HG03139 (cell line): Measurements from ENCODE around the gene CHPF.

Experiments
- ATAC-seq: cut with Tn5 transposase; IDR thresholded peaks from one replicate; pipeline ENCODE4 v1.9.1; 2021; ENCODE audit not compliant: unreplicated experiment

The CHPF gene

DNA sequence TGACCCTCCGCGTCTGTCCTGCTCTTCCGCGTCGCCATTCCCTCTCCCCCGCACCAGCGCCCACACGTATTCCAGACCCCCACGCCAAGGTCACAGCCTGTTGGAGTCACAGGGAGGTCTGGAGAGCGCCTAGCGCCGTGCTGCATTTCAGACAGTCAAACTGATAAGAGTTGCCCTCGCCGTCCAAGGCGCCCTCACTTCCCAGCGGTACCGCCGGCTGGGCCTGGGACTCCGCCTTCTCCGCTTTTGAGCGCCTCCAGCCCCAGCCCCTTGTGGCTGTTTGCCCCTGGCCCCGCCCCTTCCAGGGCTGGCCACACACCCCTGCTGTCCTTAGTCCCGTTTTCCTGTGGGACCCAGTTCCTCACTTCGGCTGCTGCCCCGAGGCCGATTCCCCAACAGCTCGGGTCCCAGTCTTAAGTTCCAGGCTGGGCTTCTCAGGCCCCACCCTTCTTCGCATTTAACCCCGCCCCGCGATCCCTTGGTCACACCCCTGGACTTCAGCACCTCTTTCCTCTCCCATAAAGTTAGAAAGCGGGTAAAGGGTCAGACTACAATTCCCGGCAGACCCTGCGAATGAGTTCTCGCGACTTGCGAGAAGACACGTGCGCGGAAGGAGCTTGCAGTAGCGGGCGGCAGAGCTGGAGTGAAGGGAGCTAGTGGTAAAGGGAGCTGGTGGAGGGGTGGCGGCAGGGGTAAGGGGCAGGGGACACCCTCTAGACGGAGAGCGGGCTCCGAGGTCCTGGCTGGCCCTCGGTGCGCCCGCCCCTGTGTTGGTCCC is 45.1 kb downstream of the CHPF start, which contains the start of gene GMPPA:
Gene GMPPA, plus strand, starts transcription at position 612 of the 778 bp plus-strand sequence. CDS start 1,085 bp downstream, outside the sequence.
- peak; percentile 93 for ATAC-seq

DNA sequence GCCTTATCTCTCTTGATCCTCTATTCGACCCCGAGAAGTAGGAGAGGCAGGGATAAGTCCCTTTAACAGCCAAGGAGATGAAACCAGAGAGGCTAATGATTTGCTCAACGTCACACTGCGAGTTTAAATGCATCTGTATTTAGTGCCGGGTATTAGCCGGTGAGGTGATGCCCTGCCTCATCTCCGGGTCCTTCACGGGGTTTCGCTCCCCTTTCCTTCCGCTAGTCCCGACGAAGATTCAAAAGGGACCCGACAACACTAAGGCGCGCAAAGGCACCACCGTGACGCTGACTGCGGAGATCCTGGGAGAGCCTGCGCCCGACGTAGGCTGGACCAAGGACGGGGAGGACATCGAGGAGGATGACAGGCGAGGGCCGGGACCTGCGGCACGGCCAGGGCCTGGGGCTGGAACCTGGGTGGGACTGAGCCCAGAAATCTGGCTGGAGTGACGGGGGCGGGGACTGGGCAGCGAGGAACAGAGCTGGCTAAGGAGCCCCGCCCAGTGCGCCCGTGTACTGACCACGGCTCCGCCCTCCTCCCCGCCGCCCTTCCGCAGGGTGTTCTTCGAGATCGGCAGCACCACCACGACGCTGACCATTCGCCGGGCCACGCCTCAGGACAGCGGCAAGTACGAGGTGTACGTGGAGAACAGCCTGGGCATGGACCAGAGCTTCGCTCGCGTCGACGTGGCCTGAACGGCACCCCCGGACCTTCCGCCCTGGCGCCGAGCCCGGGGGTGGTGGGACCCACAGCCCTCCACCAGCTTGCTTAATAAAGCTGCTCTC is 45.9 kb downstream of the CHPF start:
- no peak for ATAC-seq

DNA sequence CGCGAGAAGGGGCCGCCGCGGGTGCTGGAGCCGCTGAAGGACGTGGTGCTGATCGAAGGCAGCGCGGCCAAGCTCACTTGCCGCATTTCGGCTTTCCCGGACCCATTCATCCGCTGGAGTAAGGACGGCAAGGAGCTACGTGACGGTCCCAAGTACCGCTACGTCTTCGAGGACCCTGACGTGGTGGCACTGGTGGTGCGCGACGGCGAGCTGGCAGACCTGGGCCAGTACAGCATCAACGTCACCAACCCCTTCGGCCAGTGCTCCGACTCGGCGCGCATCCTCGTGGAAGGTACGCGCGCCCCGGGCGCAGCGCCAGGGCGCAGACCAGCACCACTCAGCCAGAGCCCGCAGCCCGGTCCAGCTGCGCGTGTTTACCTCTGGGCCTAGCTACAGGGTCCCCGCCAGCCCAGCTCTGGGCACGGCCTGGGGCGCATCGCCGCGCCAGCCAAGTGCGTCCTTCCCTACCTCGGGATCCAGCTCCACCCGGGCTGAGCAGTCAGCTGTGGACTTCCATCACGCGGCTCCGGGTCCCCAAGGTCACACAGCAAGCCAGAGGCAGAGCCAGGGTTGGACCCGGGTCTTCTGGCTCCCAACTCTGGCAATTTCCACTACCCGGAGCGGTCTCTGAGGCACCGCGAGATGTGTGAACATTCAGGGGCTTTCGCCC is 46.6 kb downstream of the CHPF start:
- ATAC-seq: no peak

DNA sequence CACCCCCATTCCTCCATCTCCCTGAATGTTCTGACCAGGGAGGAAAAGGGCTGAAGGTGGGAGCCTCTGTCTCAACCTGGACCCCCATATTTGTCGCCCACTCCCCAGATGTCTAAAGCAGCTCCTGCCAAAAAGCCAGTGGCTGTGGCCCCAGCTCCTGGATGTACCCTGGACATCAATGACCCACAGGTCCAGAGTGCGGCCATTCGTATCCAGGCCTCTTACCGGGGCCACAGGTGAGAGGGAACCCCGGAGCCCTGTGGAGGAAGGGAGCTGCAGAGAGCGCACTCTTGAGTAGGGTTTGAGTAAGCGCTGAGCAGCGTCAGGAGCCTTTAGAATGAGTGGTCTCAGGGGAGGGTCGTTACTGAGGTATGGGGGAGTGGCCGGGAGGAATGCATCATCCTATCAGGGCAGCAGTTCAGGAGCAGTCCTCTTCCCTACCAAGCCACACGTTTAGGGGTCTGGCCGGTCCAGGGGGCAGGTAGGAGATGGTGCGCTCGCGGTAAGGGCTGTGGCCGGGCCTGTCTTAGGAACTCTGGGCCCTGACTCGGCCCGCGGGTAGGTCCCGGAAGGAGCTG is 47.3 kb downstream of the CHPF start:
- no peak for ATAC-seq

DNA sequence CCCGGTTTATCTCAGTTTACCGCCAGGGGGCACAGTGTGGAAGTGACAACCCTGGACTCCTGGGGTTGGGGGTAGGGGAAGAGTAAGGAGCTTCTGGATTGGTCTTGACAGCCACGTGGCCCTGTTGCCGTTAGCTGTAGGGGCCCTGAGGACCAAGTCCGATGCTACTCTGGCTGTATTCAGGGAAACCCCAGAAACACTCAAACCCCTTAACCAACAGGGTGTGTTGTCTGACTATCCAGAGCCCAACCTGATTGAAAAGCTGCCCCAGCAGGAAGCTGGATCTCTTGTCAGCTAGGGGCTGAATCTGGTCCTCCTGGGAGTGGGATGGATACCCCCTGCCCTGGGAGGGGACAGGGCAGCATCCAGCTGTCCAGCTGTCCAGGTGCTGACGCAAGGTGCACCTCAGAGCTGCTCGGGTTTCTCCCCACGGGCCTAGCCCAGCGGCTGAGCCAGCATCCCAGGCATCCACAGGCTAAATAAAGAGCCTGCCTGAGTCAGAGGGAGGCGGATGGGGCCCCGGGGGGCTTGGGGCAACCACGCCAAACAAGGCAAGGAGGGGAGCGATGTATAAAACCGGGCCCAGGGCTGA is 48.0 kb downstream of the CHPF start:
- no peak for ATAC-seq

DNA sequence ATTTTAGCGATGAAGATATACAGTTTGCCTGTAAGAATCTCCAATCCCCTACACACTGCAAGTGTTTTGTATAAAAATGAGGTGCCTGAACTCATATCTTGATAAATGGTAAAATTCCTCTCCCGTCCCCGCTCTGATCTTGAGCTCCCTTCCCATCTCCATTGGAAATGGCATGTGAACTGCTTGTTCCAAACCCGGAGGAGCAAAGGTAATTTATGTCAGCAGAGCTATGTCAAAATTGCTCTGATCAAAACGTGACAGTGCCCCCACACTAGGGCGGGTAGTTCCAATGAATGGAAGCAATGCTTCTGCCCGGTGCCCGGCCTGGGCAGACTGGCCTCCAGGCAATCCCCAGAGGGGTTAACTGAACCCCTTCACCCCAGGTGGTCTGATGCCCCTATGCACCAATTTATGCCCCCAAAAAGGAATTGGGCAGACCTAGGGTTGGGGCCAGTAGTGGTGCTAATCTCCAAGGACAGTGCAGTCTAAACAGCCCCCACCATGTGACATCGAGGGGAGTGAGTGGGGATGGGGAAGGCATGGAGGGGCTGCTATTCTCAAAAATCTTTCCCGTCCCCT is 48.6 kb downstream of the CHPF start:
- no peak for ATAC-seq

DNA sequence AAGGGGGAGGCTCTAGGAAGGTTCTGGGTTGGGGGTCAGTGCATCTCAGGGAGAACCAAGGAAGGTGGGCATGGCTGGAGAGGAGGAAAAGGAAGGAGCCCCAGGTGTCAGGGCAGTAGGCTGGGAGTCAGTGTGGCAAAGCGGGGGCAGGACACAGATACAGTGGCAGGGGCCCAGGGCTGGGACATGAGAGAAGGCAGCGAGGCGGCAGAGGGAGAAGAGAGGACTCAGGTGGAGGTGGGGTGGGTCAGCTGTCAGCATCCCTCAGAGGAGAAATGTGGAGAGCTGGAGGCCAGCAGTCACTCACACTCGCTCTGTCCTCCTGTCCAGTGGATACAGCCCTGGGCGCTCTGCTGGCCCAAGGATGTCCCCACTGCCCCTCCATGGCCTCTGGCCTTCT is 50.5 kb downstream of the CHPF start:
- no peak for ATAC-seq

DNA sequence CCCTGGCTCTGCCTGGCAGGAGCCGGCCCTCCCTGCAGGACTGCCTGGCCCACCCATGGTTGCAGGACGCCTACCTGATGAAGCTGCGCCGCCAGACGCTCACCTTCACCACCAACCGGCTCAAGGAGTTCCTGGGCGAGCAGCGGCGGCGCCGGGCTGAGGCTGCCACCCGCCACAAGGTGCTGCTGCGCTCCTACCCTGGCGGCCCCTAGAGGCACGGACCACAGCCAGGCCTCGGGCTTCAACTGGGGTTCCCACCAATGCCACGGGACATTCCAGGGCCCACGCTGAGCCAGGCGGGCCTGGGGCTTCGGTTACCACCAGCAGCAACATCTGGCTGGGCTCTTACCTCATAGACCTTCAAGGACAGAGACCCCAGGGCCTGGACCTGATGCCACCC is 51.0 kb downstream of the CHPF start:
- no peak for ATAC-seq

DNA sequence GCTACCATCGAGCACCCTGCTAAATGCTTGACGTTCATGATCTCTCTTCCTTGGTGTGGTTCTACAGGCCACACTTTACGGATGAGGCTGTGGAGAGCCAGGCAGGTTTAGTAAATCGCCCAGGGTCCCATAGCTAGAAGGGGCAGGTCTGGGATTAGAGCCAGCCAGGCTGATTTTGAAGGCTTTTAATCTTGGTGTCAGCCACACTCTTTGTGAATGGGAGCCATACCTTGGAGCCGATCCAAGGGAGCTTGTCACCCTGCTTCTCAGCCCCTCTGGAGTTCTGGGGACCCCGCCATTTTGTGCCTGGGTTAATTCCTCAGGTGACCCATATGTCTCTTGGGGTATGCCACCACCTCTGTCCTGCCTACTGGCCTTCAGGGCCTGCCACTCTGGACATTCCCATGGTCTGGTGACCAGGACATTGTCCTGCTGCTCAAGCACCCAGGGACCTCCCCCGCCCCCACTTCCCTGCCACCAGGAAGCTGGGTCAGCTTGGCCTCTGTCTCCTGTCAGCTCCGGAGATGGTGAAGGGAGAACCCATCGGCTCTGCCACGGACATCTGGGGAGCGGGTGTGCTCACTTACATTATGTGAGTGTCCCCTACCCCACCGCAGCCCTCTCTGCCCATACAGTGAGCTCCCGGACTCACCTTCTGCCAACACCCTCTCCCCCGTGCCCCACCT is 52.2 kb downstream of the CHPF start:
- no peak for ATAC-seq

DNA sequence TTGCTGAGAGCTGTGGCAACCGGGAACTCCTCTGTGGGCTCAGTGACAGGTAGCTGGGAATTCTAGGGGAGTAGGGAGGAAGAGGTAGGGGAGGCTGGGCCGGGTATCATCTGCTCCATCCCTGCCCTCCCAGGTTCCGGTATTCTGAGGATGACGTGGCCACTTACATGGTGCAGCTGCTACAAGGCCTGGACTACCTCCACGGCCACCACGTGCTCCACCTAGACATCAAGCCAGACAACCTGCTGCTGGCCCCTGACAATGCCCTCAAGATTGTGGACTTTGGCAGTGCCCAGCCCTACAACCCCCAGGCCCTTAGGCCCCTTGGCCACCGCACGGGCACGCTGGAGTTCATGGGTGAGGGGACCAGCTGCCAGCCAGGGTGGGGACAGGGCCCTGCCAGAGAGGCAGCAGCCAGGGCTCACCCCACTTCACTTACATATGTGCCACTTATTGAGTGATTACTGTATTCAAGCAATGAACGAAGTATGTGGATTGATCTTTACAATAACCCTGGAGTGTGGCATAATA is 52.9 kb downstream of the CHPF start:
- no peak for ATAC-seq

DNA sequence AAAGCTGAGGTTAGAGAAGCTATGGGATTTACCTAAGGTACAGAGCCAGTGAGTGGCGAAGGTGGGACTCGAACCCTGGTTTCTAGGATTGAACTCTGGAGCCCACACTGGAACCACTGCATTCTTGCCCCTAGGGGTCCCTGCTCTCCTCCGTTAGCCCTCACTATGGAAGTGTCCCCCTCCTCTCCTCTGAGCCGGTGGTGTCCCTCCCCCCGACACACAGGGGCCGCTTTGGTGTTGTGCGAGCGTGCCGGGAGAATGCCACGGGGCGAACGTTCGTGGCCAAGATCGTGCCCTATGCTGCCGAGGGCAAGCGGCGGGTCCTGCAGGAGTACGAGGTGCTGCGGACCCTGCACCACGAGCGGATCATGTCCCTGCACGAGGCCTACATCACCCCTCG is 53.4 kb downstream of the CHPF start:
- no peak for ATAC-seq

DNA sequence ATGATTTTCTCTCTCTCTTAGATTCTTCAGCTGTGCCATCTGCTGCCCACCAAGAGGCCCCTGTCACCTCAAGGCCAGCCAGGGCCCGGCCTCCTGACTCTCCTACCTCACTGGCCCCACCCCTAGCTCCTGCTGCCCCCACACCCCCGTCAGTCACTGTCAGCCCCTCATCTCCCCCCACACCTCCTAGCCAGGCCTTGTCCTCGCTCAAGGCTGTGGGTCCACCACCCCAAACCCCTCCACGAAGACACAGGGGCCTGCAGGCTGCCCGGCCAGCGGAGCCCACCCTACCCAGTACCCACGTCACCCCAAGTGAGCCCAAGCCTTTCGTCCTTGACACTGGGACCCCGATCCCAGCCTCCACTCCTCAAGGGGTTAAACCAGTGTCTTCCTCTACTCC is 54.3 kb downstream of the CHPF start:
- ATAC-seq: no peak
